Mesothelial cell of epicardium (in vitro differentiated cells): ENCODE results near the gene UCHL1. TPM values are rescaled to one million over a fixed set of nuclear protein-coding genes. Genes with fewer than 3 reads are reported as not detected.

Experiments used
- DNase-seq, 2 experiments: peaks; one replicate each; pipeline ENCODE4 v3.0.0; 2021; ENCODE audit warnings: low spot score in 2 of 2; ENCODE audit not compliant: unreplicated experiment in 2 of 2
- H3K27ac Mint-ChIP-seq: 2 replicates; pipeline ENCODE4 v1.8.0; 2021; ENCODE audit warnings: mixed read lengths
- H3K27me3 Mint-ChIP-seq: 2 replicates; pipeline ENCODE4 v1.8.0; 2021; ENCODE audit warnings: low read depth, mixed read lengths
- H3K36me3 Mint-ChIP-seq: 2 replicates; pipeline ENCODE4 v1.8.0; 2021; ENCODE audit warnings: mixed read lengths
- H3K4me1 Mint-ChIP-seq: 2 replicates; pipeline ENCODE4 v1.8.0; 2021; ENCODE audit warnings: mixed read lengths
- H3K4me3 Mint-ChIP-seq: 2 replicates; pipeline ENCODE4 v1.8.0; 2021; ENCODE audit warnings: mild to moderate bottlenecking, moderate library complexity, mixed read lengths
- H3K9me3 Mint-ChIP-seq: 2 replicates; pipeline ENCODE4 v1.8.0; 2021; ENCODE audit warnings: mixed read lengths
- CTCF ChIP-seq: fragments of 200-600 bp; sonication (generic); IDR thresholded peaks from one replicate; pipeline ENCODE4 v1.5.0; 2021; ENCODE audit warnings: antibody characterized with exemption; ENCODE audit not compliant: unreplicated experiment
- total RNA-seq: library from RNA; stranded (reverse); gene quantifications from 3 replicates; pipeline ENCODE4 v1.2.1, GENCODE V29; 2021

The UCHL1 gene
- total RNA-seq = 161 to 181 TPM (median 163 TPM) in 3 replicates

DNA sequence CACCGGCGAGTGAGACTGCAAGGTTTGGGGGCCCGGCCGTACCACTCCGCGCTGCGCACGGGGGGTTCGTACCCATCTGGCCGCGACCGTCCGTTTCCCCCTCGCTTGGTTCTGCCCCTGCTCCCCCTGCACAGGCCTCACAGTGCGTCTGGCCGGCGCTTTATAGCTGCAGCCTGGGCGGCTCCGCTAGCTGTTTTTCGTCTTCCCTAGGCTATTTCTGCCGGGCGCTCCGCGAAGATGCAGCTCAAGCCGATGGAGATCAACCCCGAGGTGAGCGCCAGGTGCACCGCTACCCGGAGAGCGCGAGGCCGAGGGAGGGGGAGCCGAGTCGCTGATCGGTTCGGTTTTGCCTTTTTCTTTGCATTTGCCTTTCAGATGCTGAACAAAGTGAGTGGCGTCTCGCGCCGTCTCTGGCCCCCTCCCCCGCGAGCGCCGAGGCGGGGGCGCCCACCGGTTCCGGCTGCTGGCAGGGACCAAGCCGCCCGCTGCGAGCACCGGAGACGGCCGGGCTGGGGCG, at the start of gene UCHL1:
TSS of gene UCHL1 (plus strand) at position 189 of the 517 bp plus-strand sequence. CDS start at position 238, 49 bp downstream.
- peak within 1 kb of the TSS; percentile 81 for H3K4me3 Mint-ChIP-seq
- H3K27me3 Mint-ChIP-seq = peaks cover 11% of the 10 kb centered on the region
- peaks cover 17% of the 10 kb centered on the region for H3K4me1 Mint-ChIP-seq
- peaks cover 9% of the 10 kb centered on the region for H3K36me3 Mint-ChIP-seq
- peak within 1 kb of the TSS; percentile 0 for H3K27ac Mint-ChIP-seq
- peaks cover 7% of the 10 kb centered on the region for H3K9me3 Mint-ChIP-seq
- TF ChIP-seq CTCF = no peak
- DNase-seq = peak; percentile 63 to 81

DNA sequence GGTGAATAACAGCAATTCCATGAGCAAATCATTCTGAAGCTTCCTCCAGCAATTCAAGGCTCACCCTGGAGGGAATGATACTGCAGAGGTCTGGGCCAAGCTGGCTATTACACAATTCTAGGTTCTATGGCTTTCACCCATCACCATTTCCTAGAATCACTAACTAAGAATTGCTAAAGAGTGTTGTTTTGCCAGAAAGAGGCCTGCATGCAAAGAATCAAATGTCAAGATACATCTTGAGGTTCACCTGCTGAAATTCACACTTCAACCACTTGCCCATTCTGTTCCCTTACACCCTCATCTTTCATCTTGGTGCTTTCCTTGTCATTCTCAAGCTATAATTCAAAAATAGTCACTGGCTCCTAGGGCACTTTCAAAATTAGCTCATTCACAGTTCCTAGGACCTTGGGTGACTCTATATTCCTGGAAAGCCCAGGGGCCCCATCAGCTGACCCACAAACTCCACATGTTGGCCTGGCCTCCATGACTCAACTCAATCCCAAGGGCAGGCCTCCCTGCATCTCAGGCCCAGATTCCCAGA, 49.4 kb upstream of the UCHL1 start:
- Mint-ChIP-seq H3K9me3 (peaks cover 4% of the 10 kb centered on the region), H3K36me3 (no peaks in the 10 kb centered on the region), H3K4me1 (peaks cover 45% of the 10 kb centered on the region), H3K27me3 (no peaks in the 10 kb centered on the region), H3K4me3 (no peak overlapping the region), H3K27ac (peak overlapping the region; percentile 40)
- DNase-seq = no peak
- TF ChIP-seq CTCF = no peak

- H3K27ac Mint-ChIP-seq = peak overlapping the region; percentile 67
Measured at GRCh38 chr4:41209187-41209586, 47.5 kb upstream of the UCHL1 start.

GRCh38 chr4:41209901-41210300, 46.8 kb upstream of the UCHL1 start:
- H3K9me3 Mint-ChIP-seq = peaks cover 4% of the 10 kb centered on the region
- DNase-seq = no peak
- no peaks in the 10 kb centered on the region for H3K36me3 Mint-ChIP-seq
- H3K27me3 Mint-ChIP-seq = no peaks in the 10 kb centered on the region
- TF ChIP-seq CTCF = no peak
- peaks cover 36% of the 10 kb centered on the region for H3K4me1 Mint-ChIP-seq
- H3K4me3 Mint-ChIP-seq = no peak overlapping the region
- no peak overlapping the region for H3K27ac Mint-ChIP-seq

More at GRCh38 chr4:41209187-41209586, 47.5 kb upstream of the UCHL1 start:
- no peaks in the 10 kb centered on the region for H3K36me3 Mint-ChIP-seq
- no peak for TF ChIP-seq CTCF
- no peak overlapping the region for H3K4me3 Mint-ChIP-seq
- peaks cover 4% of the 10 kb centered on the region for H3K9me3 Mint-ChIP-seq
- DNase-seq = no peak
- peaks cover 40% of the 10 kb centered on the region for H3K4me1 Mint-ChIP-seq
- H3K27me3 Mint-ChIP-seq = no peaks in the 10 kb centered on the region

GRCh38 chr4:41211951-41212615, 44.6 kb upstream of the UCHL1 start:
- DNase-seq = no peak
- Mint-ChIP-seq H3K4me3 (peak overlapping the region; percentile 79), H3K36me3 (no peaks in the 10 kb centered on the region), H3K27me3 (no peaks in the 10 kb centered on the region), H3K4me1 (peaks cover 43% of the 10 kb centered on the region), H3K9me3 (peaks cover 4% of the 10 kb centered on the region), H3K27ac (peak overlapping the region; percentile 50)
- TF ChIP-seq CTCF = no peak
